Measurements from ENCODE around the gene MYRIP.

MYRIP gene

DNA sequence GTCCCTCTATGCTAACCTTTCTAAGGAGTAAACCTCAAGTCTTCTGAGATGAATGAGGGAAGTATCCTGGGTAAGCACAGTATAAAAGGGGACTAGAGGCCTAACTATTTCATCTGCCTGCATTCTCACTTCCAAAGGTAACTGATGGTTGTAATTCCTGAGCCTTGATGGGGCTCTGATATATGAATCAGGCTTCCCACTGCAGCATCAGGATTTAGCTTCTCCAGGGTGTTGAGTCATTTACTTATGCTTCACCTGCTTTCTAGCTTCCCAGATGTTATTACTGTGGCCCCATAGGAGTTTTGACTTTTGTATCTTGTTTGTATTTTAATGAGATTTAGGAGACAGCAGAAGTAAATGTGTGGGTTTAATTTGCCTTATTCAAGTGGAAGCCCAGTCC lies 292.8 kb downstream of the MYRIP start:
- Histone ChIP-seq H3K9me3 (ENCODE audit: control insufficient read depth, insufficient read depth, low read length) (no peaks in the 10 kb centered on the region), H3K27ac (ENCODE audit: low read depth, low read length) (no peak overlapping the region), H3K4me2 (ENCODE audit: low read length) (no peak overlapping the region), H3K4me3 (ENCODE audit: low read length) (no peak overlapping the region), H3F3A (ENCODE audit: control insufficient read depth, insufficient read depth) (no peaks in the 10 kb centered on the region), H3K9me2 (replicated peaks; ENCODE audit: control insufficient read depth, low read length) (no peaks in the 10 kb centered on the region), H4K20me1 (ENCODE audit: control insufficient read depth, insufficient read depth, low read depth, low read length) (no peaks in the 10 kb centered on the region), H3K4me1 (ENCODE audit: control insufficient read depth, low read length) (no peaks in the 10 kb centered on the region; the same call in 1 of the 2 replicates), H3K27me3 (ENCODE audit: control insufficient read depth, low read length) (no peaks in the 10 kb centered on the region; the same call in 1 of the 2 replicates), H3K36me3 (ENCODE audit: control insufficient read depth, low read length) (no peaks in the 10 kb centered on the region), H3K79me2 (ENCODE audit: control insufficient read depth, low read length) (no peaks in the 10 kb centered on the region)
- TF ChIP-seq EZH2phosphoT487 (IDR thresholded peaks at IDR 0.05; ENCODE audit: borderline replicate concordance, low read length): no peak
- TF ChIP-seq, protein P1, sequence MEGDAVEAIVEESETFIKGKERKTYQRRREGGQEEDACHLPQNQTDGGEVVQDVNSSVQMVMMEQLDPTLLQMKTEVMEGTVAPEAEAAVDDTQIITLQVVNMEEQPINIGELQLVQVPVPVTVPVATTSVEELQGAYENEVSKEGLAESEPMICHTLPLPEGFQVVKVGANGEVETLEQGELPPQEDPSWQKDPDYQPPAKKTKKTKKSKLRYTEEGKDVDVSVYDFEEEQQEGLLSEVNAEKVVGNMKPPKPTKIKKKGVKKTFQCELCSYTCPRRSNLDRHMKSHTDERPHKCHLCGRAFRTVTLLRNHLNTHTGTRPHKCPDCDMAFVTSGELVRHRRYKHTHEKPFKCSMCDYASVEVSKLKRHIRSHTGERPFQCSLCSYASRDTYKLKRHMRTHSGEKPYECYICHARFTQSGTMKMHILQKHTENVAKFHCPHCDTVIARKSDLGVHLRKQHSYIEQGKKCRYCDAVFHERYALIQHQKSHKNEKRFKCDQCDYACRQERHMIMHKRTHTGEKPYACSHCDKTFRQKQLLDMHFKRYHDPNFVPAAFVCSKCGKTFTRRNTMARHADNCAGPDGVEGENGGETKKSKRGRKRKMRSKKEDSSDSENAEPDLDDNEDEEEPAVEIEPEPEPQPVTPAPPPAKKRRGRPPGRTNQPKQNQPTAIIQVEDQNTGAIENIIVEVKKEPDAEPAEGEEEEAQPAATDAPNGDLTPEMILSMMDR (IDR thresholded peaks at IDR 0.05; ENCODE audit: low read depth, low read length, poor library complexity, severe bottlenecking): no peak

DNA sequence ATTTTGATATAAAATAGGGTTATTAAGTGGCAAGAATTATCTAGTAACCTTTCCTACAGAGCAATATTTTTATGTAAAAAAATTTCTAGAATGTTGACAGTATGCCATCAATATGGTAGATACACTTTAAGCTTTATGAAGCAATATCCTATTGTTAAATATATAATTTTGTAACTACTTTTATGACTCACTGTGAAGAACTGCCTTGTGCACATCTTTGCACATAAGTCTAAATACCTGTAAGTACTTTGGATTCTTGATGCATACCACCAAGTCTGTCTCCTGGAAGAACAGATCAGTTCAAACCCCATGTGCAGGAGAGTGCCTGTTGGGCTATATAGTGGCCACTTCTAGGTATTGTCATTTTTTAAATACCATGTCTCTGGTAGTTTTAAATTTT lies 294.4 kb downstream of the MYRIP start:
- H4K20me1 ChIP-seq (ENCODE audit: control insufficient read depth, insufficient read depth, low read depth, low read length): no peaks in the 10 kb centered on the region
- no peak for TF ChIP-seq EZH2phosphoT487 (IDR thresholded peaks at IDR 0.05; ENCODE audit: borderline replicate concordance, low read length)
- TF ChIP-seq, protein P1 (IDR thresholded peaks at IDR 0.05; ENCODE audit: low read depth, low read length, poor library complexity, severe bottlenecking): no peak

DNA sequence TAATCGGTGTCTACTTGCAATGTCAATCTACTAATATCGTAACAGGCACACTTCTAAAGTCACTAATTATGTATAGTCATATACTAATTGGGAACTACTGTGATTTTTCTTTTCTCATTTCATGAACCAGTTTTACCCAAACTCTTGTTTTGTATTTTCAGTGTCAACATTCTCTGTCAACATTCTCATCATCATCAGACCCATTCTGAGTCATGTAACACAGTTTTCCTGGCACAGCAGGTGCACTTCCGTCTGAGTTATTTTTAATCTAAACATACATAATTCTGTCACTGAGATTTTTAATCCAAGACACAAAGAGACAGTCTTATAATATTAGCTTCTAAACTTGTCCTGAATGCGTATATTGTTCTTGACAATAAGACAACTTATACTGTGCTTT lies 295.0 kb downstream of the MYRIP start:
- Histone ChIP-seq H3K27me3 (ENCODE audit: control insufficient read depth, low read length) (no peaks in the 10 kb centered on the region), H4K20me1 (ENCODE audit: control insufficient read depth, insufficient read depth, low read depth, low read length) (no peaks in the 10 kb centered on the region), H3K27ac (ENCODE audit: low read depth, low read length) (no peak overlapping the region), H3K79me2 (ENCODE audit: control insufficient read depth, low read length) (no peaks in the 10 kb centered on the region), H3K4me2 (ENCODE audit: low read length) (no peak overlapping the region), H3K9me2 (replicated peaks; ENCODE audit: control insufficient read depth, low read length) (no peaks in the 10 kb centered on the region), H3K4me3 (ENCODE audit: low read length) (no peak overlapping the region), H3F3A (ENCODE audit: control insufficient read depth, insufficient read depth) (no peaks in the 10 kb centered on the region), H3K36me3 (ENCODE audit: control insufficient read depth, low read length) (no peaks in the 10 kb centered on the region), H3K4me1 (ENCODE audit: control insufficient read depth, low read length) (no peaks in the 10 kb centered on the region; the same call in 1 of the 2 replicates), H3K9me3 (ENCODE audit: control insufficient read depth, insufficient read depth, low read length) (no peaks in the 10 kb centered on the region)
- TF ChIP-seq, protein P1 (IDR thresholded peaks at IDR 0.05; ENCODE audit: low read depth, low read length, poor library complexity, severe bottlenecking): no peak
- TF ChIP-seq EZH2phosphoT487 (IDR thresholded peaks at IDR 0.05; ENCODE audit: borderline replicate concordance, low read length): no peak

More for the DNA sequence above, 294.4 kb downstream of the MYRIP start:
- Histone ChIP-seq H3F3A (ENCODE audit: control insufficient read depth, insufficient read depth) (no peaks in the 10 kb centered on the region), H3K4me2 (ENCODE audit: low read length) (no peak overlapping the region), H3K9me3 (ENCODE audit: control insufficient read depth, insufficient read depth, low read length) (no peaks in the 10 kb centered on the region), H3K79me2 (ENCODE audit: control insufficient read depth, low read length) (no peaks in the 10 kb centered on the region), H3K9me2 (replicated peaks; ENCODE audit: control insufficient read depth, low read length) (no peaks in the 10 kb centered on the region), H3K27me3 (ENCODE audit: control insufficient read depth, low read length) (no peaks in the 10 kb centered on the region; the same call in 1 of the 2 replicates), H3K4me3 (ENCODE audit: low read length) (no peak overlapping the region), H3K36me3 (ENCODE audit: control insufficient read depth, low read length) (no peaks in the 10 kb centered on the region), H3K27ac (ENCODE audit: low read depth, low read length) (no peak overlapping the region), H3K4me1 (ENCODE audit: control insufficient read depth, low read length) (no peaks in the 10 kb centered on the region; the same call in 1 of the 2 replicates)

Measured in DOHH2 (cell line).